OCI-LY3 (cell line): ENCODE data around the gene PDLIM5.

Experiments
- CTCF ChIP-seq: fragments of 200-600, 300-600 bp; sonication (generic); IDR thresholded peaks from 2 replicates; pipeline ENCODE4 v1.5.1; 2014; ENCODE audit warnings: antibody characterized with exemption, low read length, low read depth
- EZH2phosphoT487 ChIP-seq: fragments of 200-600 bp; shearing (Covaris generic); IDR thresholded peaks from 2 replicates; pipeline ENCODE4 v1.6.1; 2018; ENCODE audit warnings: antibody characterized with exemption, mixed run types, low read depth

GRCh38 chr4:94498502-94498901 lies 46.8 kb downstream of the PDLIM5 start:
- no peak for TF ChIP-seq CTCF
- TF ChIP-seq EZH2phosphoT487 = no peak
